ENCODE results near the gene FAM200C. TPM values are rescaled to one million over a fixed set of nuclear protein-coding genes. Genes with fewer than 3 reads are reported as not detected.

The FAM200C gene
- total RNA-seq, 1 experiment from 2014 or later = 3.2 TPM

DNA sequence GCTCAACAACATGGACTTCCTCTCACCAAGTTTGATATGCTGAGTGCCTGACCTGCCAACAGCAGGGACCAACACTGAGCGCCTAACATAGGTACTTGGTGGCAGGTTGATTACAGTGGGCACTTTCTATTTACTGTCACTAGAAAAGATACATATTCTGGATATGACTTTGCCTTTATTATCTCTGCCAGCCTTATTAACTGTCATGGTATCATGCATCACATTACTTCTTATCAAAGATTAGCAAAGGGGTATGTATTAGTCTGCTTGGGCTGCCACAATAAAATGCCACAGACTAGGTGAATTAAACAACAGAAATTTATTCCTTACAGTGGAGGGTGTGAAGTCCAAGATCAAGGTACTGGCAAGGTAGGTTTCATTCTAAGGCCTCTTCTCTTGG lies 15.2 kb downstream of the FAM200C start:
- H3K36me3 ChIP-seq (ENCODE audit: control insufficient read depth, insufficient read depth, low read length) = no peaks in the 10 kb centered on the region
- intact Hi-C loops (cut with micrococcal nuclease; ENCODE audit: unreplicated experiment) = no loop called here
- no peaks in the 10 kb centered on the region for H3K27me3 ChIP-seq (replicated peaks; ENCODE audit: control insufficient read depth, insufficient read depth, low read length)
- no peak for DNase-seq
- no peaks in the 10 kb centered on the region for H3K27me3 Mint-ChIP-seq (ENCODE audit: insufficient read depth, unreplicated experiment)
- TF ChIP-seq, protein P1, sequence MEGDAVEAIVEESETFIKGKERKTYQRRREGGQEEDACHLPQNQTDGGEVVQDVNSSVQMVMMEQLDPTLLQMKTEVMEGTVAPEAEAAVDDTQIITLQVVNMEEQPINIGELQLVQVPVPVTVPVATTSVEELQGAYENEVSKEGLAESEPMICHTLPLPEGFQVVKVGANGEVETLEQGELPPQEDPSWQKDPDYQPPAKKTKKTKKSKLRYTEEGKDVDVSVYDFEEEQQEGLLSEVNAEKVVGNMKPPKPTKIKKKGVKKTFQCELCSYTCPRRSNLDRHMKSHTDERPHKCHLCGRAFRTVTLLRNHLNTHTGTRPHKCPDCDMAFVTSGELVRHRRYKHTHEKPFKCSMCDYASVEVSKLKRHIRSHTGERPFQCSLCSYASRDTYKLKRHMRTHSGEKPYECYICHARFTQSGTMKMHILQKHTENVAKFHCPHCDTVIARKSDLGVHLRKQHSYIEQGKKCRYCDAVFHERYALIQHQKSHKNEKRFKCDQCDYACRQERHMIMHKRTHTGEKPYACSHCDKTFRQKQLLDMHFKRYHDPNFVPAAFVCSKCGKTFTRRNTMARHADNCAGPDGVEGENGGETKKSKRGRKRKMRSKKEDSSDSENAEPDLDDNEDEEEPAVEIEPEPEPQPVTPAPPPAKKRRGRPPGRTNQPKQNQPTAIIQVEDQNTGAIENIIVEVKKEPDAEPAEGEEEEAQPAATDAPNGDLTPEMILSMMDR (IDR thresholded peaks at IDR 0.05; ENCODE audit: insufficient read depth in 1 of 2, low read depth in 1 of 2, low read length in 1 of 2, severe bottlenecking in 1 of 2, unreplicated experiment in 1 of 2) = no peak
- no peaks in the 10 kb centered on the region for H3K4me1 Mint-ChIP-seq (ENCODE audit: low read depth, unreplicated experiment)
- no TSS peak for BruUV-seq (replicated peaks)
- H3K27ac Mint-ChIP-seq (ENCODE audit: unreplicated experiment) = no peak overlapping the region
- peaks cover 18% of the 10 kb centered on the region for H3K9me3 Mint-ChIP-seq (ENCODE audit: unreplicated experiment)
- no peaks in the 10 kb centered on the region for H3K4me1 ChIP-seq
- POLR2A ChIA-PET = no interaction called here
- peaks cover 11% of the 10 kb centered on the region for H3K9me3 ChIP-seq
- H3K36me3 Mint-ChIP-seq (ENCODE audit: insufficient read depth, unreplicated experiment) = peaks cover 5% of the 10 kb centered on the region
- no peak overlapping the region for H3K4me3 ChIP-seq (ENCODE audit: low read depth, low read length)
- no peak overlapping the region for H3K4me3 Mint-ChIP-seq (ENCODE audit: unreplicated experiment)
- CTCF ChIA-PET = no interaction called here

DNA sequence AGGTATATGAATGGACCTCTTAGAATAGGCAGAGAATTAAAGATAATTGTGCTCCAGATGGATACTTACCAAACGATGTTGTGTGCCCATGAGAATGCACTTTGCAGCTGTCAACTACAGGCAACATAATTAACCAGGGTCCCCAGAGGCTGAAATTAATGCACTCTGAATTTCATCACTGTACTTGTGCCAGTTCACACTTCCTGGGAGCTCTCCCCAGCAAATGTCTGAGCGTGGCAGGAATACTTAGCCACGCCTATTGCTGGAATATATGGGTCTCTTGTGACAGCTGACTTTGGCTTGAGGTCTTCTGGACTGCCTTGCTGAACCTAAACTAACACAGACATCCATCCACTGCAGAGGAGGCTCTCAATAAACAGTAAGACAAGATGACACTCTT lies 17.5 kb downstream of the FAM200C start:
- no peaks in the 10 kb centered on the region for H3K36me3 ChIP-seq (ENCODE audit: control insufficient read depth, insufficient read depth, low read length)
- peaks cover 4% of the 10 kb centered on the region for H3K9me3 Mint-ChIP-seq (ENCODE audit: unreplicated experiment)
- ChIA-PET POLR2A (no interaction called here), CTCF (no interaction called here)
- H3K36me3 Mint-ChIP-seq (ENCODE audit: insufficient read depth, unreplicated experiment) = no peaks in the 10 kb centered on the region
- BruUV-seq (replicated peaks) = no TSS peak
- H3K4me3 ChIP-seq (ENCODE audit: low read depth, low read length) = no peak overlapping the region
- intact Hi-C loops (cut with micrococcal nuclease; ENCODE audit: unreplicated experiment) = no loop called here
- TF ChIP-seq, protein P1 (IDR thresholded peaks at IDR 0.05; ENCODE audit: insufficient read depth in 1 of 2, low read depth in 1 of 2, low read length in 1 of 2, severe bottlenecking in 1 of 2, unreplicated experiment in 1 of 2) = no peak
- H3K27me3 Mint-ChIP-seq (ENCODE audit: insufficient read depth, unreplicated experiment) = peaks cover 3% of the 10 kb centered on the region
- H3K4me1 Mint-ChIP-seq (ENCODE audit: low read depth, unreplicated experiment) = no peaks in the 10 kb centered on the region
- no peak overlapping the region for H3K27ac Mint-ChIP-seq (ENCODE audit: unreplicated experiment)
- H3K9me3 ChIP-seq = peaks cover 4% of the 10 kb centered on the region
- no peaks in the 10 kb centered on the region; the same call in 1 of the 2 replicates for H3K27me3 ChIP-seq (replicated peaks; ENCODE audit: control insufficient read depth, insufficient read depth, low read length)
- H3K4me1 ChIP-seq = no peaks in the 10 kb centered on the region
- no peak overlapping the region for H3K4me3 Mint-ChIP-seq (ENCODE audit: unreplicated experiment)
- no peak for DNase-seq

DNA sequence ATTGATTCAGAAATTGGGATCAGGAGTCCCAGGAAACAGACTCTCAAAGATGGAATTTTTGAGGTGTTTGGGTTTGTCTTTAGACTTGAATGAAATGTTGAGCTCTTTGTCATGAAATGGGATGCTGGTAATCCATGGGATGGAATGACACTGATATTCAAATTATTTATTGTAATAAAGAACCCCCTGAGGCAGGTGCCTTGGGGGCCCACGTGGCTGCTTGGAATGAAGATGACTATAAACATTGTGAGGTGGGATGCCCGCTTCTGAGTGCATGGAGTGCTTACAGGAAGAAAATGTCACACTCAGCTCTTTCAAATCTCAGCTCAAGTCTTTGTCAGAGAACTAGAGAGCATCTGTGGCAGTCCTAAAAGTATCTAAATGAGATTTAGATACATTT lies 19.8 kb downstream of the FAM200C start:
- no peak for DNase-seq
- Histone ChIP-seq H3K36me3 (ENCODE audit: control insufficient read depth, insufficient read depth, low read length) (no peaks in the 10 kb centered on the region), H3K9me3 (no peaks in the 10 kb centered on the region), H3K4me1 (no peaks in the 10 kb centered on the region), H3K27me3 (replicated peaks; ENCODE audit: control insufficient read depth, insufficient read depth, low read length) (no peaks in the 10 kb centered on the region; the same call in 1 of the 2 replicates), H3K4me3 (ENCODE audit: low read depth, low read length) (no peak overlapping the region)
- Mint-ChIP-seq H3K27ac (ENCODE audit: unreplicated experiment) (no peak overlapping the region), H3K27me3 (ENCODE audit: insufficient read depth, unreplicated experiment) (peaks cover 6% of the 10 kb centered on the region), H3K4me1 (ENCODE audit: low read depth, unreplicated experiment) (no peaks in the 10 kb centered on the region), H3K4me3 (ENCODE audit: unreplicated experiment) (no peak overlapping the region), H3K9me3 (ENCODE audit: unreplicated experiment) (no peaks in the 10 kb centered on the region), H3K36me3 (ENCODE audit: insufficient read depth, unreplicated experiment) (no peaks in the 10 kb centered on the region)
- CTCF ChIA-PET = interaction anchor here (0.6 to 1.2 kb wide), 2 partner anchors 10 to 11 kb away, joined by 4 read pairs; no protein-coding TSS in a partner anchor
- BruUV-seq (replicated peaks) = no TSS peak
- TF ChIP-seq, protein P1 (IDR thresholded peaks at IDR 0.05; ENCODE audit: insufficient read depth in 1 of 2, low read depth in 1 of 2, low read length in 1 of 2, severe bottlenecking in 1 of 2, unreplicated experiment in 1 of 2) = no peak
- intact Hi-C loops (cut with micrococcal nuclease; ENCODE audit: unreplicated experiment) = no loop called here
- POLR2A ChIA-PET = interaction anchor here (0.6 kb wide), 1 partner anchor 13 kb away, joined by 4 read pairs; no protein-coding TSS in a partner anchor

Data from Caco-2 (cell line).